Stomach smooth muscle (tissue), 2 donors: ENCODE results near the gene SGPP1.

ENCODE experiments used
- H3K27ac ChIP-seq: one replicate; pipeline ENCODE4 v1.7.0; 2013; ENCODE audit warnings: mild to moderate bottlenecking, low read length, inconsistent platforms
- H3K27me3 ChIP-seq, 2 donors: one replicate each; pipeline ENCODE4 v1.7.0; 2013; ENCODE audit warnings: low read length in 2 of 2; ENCODE audit not compliant: insufficient read depth in 2 of 2, control insufficient read depth in 1 of 2
- H3K36me3 ChIP-seq, 2 donors: one replicate each; pipeline ENCODE4 v1.7.0; 2013; ENCODE audit warnings: low read length in 2 of 2; ENCODE audit not compliant: control insufficient read depth in 2 of 2, insufficient read depth in 2 of 2
- H3K4me1 ChIP-seq: one replicate; pipeline ENCODE4 v1.7.0; 2013; ENCODE audit warnings: low read length; ENCODE audit not compliant: control insufficient read depth, insufficient read depth
- H3K4me3 ChIP-seq, 2 donors: one replicate each; pipeline ENCODE4 v1.7.0; 2013; ENCODE audit warnings: low read length in 2 of 2
- H3K9ac ChIP-seq, 2 donors: one replicate each; pipeline ENCODE4 v1.7.0; 2013; ENCODE audit warnings: low read length in 2 of 2, mild to moderate bottlenecking in 1 of 2
- H3K9me3 ChIP-seq, 2 donors: one replicate each; pipeline ENCODE4 v1.7.0; 2013; ENCODE audit warnings: low read length in 2 of 2; ENCODE audit not compliant: control insufficient read depth in 2 of 2
- donor health status: healthy.
- donor health status: Pancreatic carcinoma.

SGPP1 gene

GRCh38 chr14:63701606-63702299 lies 26.1 kb downstream of the SGPP1 start:
- H3K36me3 ChIP-seq = no peaks in the 10 kb centered on the region
- H3K4me1 ChIP-seq = no peaks in the 10 kb centered on the region
- H3K4me3 ChIP-seq = no peak overlapping the region
- no peak overlapping the region for H3K9ac ChIP-seq
- H3K27me3 ChIP-seq = no peaks in the 10 kb centered on the region
- H3K27ac ChIP-seq = no peak overlapping the region
- no peaks in the 10 kb centered on the region for H3K9me3 ChIP-seq

DNA sequence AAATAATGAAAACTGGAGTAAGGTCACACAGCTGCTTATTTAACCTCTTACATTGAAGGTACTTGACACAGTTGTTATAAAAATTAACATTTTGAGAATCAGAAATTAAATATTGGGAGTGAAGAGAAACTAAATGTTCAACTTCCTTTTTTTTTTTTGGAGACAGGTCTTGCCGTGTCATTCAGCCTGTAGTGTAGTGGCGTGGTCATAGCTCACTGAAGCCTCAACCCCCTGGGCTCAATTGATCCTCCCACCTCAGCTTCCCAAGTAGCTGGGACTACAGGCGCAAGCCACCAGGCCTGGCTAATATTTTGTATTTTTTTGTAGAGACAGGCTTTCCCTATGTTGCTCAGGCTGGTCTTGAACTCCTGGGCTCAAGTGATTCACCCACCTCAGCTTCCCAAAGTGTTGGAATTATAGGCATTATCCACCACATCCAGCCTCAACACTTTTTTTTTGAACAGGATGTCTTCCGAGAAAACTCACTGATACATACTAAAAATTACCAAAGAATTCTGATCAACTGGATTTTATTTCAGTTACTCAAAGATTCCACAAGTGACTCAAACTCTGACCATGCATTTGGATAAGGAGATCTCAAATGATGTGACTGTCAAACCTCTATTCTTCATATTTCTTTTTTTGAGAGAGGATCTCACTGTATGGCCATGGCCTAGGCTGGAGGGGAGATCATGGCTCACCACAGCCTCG lies 35.4 kb downstream of the SGPP1 start:
- Histone ChIP-seq H3K36me3 (no peaks in the 10 kb centered on the region), H3K27me3 (no peaks in the 10 kb centered on the region), H3K4me1 (no peaks in the 10 kb centered on the region), H3K9ac (no peak overlapping the region), H3K27ac (no peak overlapping the region), H3K4me3 (no peak overlapping the region), H3K9me3 (no peaks in the 10 kb centered on the region)

- Histone ChIP-seq H3K9me3 (no peaks in the 10 kb centered on the region), H3K4me1 (no peaks in the 10 kb centered on the region), H3K4me3 (no peak overlapping the region), H3K9ac (no peak overlapping the region), H3K27me3 (no peaks in the 10 kb centered on the region), H3K27ac (no peak overlapping the region), H3K36me3 (peaks cover 0 to 2% of the 10 kb centered on the region in 2 donors)
Measured at GRCh38 chr14:63689132-63689531, 38.7 kb downstream of the SGPP1 start.

DNA sequence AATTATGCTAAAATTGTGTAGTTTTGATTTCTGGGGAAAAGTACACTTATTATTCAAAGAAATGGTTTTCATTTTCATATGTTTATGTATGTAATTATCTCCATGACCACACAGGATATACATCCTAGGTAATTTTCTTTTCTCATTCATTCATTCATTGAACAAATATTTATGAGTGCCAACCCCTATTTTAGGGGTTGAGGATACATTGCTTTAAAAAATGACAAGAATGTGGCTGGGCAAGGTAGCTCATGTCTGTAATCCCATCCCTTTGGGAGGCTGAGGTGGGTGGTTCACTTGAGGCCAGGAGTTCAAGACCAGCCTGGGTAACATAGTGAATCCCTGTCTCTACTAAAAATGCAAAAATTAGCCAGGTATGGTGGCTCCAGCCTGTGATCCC lies 40.9 kb downstream of the SGPP1 start:
- no peak overlapping the region for H3K9ac ChIP-seq
- no peaks in the 10 kb centered on the region for H3K4me1 ChIP-seq
- no peaks in the 10 kb centered on the region for H3K27me3 ChIP-seq
- H3K36me3 ChIP-seq = peaks cover 0 to 2% of the 10 kb centered on the region in 2 donors
- no peaks in the 10 kb centered on the region for H3K9me3 ChIP-seq
- no peak overlapping the region for H3K4me3 ChIP-seq
- no peak overlapping the region for H3K27ac ChIP-seq

DNA sequence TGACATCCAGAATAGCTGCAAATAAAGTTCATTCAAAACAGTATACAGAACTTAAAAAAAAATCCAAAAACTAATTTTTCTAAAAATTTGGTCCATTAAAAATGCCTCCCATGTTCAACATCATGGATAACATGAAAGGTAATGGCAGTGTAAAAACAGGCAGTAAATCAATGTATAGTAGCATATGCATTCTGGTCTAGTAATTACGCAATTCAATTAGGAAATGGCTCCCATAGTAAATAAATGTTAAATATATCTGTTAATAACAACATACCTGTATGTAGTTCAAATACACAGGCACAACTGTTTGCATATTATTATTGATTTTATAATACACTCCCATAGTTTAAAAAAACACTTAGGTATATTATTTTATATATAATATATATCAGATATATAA lies 42.5 kb downstream of the SGPP1 start:
- Histone ChIP-seq H3K27ac (no peak overlapping the region), H3K4me1 (no peaks in the 10 kb centered on the region), H3K36me3 (peaks cover 0 to 2% of the 10 kb centered on the region in 2 donors), H3K9me3 (no peaks in the 10 kb centered on the region), H3K9ac (no peak overlapping the region), H3K4me3 (no peak overlapping the region), H3K27me3 (no peaks in the 10 kb centered on the region)

- no peaks in the 10 kb centered on the region for H3K9me3 ChIP-seq
- H3K9ac ChIP-seq = no peak overlapping the region
- no peaks in the 10 kb centered on the region for H3K4me1 ChIP-seq
- no peak overlapping the region for H3K4me3 ChIP-seq
- peaks cover 0 to 3% of the 10 kb centered on the region in 2 donors for H3K36me3 ChIP-seq
- H3K27ac ChIP-seq = no peak overlapping the region
- no peaks in the 10 kb centered on the region for H3K27me3 ChIP-seq
Measured at GRCh38 chr14:63682727-63683593, 44.9 kb downstream of the SGPP1 start.

- no peaks in the 10 kb centered on the region for H3K9me3 ChIP-seq
- H3K27ac ChIP-seq = no peak overlapping the region
- no peaks in the 10 kb centered on the region for H3K27me3 ChIP-seq
- H3K4me1 ChIP-seq = no peaks in the 10 kb centered on the region
- H3K36me3 ChIP-seq = peaks cover 0 to 2% of the 10 kb centered on the region in 2 donors
- no peak overlapping the region for H3K4me3 ChIP-seq
- H3K9ac ChIP-seq = no peak overlapping the region
Measured at GRCh38 chr14:63678536-63678935, 49.3 kb downstream of the SGPP1 start.

DNA sequence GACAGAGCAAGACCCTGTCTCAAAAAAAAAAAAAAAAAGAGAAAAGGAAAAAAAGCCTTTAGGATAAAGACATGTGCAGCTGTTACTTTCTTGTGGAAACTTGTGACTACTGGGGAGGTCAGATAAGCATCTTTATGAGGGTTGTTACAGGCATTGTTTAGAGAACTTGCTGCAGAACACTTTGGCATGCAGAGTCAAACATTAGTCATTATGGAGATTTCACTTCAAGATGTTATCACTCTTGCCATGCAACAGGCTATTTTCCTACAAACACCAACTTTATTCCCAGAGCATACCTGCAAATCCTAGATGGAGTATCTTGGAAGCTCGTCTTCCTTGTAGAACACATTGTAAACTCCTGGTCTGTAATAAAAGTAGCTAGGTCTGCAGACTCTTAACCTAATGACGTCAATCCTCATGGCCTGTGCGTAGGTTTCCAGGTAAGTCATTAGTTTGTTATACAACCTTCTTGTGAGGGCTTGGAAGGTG lies 49.9 kb downstream of the SGPP1 start:
- Histone ChIP-seq H3K4me1 (no peaks in the 10 kb centered on the region), H3K4me3 (no peak overlapping the region), H3K27ac (no peak overlapping the region), H3K36me3 (peaks cover 0 to 2% of the 10 kb centered on the region in 2 donors), H3K9me3 (no peaks in the 10 kb centered on the region), H3K9ac (no peak overlapping the region), H3K27me3 (no peaks in the 10 kb centered on the region)

- H3K9me3 ChIP-seq = no peaks in the 10 kb centered on the region
- H3K27ac ChIP-seq = no peak overlapping the region
- H3K9ac ChIP-seq = no peak overlapping the region
- H3K4me3 ChIP-seq = no peak overlapping the region
- no peaks in the 10 kb centered on the region for H3K4me1 ChIP-seq
- peaks cover 0 to 2% of the 10 kb centered on the region in 2 donors for H3K36me3 ChIP-seq
- no peaks in the 10 kb centered on the region for H3K27me3 ChIP-seq
Measured at GRCh38 chr14:63676615-63677014, 51.2 kb downstream of the SGPP1 start.

GRCh38 chr14:63673886-63674497 lies 53.9 kb downstream of the SGPP1 start:
- no peaks in the 10 kb centered on the region for H3K9me3 ChIP-seq
- no peak overlapping the region for H3K4me3 ChIP-seq
- H3K4me1 ChIP-seq = no peaks in the 10 kb centered on the region
- H3K27ac ChIP-seq = no peak overlapping the region
- H3K27me3 ChIP-seq = no peaks in the 10 kb centered on the region
- H3K36me3 ChIP-seq = peaks cover 0 to 2% of the 10 kb centered on the region in 2 donors
- H3K9ac ChIP-seq = no peak overlapping the region
